Hematopoietic multipotent progenitor cell treated with erythropoietin and hydrocortisone succinate and interleukin-3 and kit ligand, for 17 days (in vitro differentiated cells): Measurements from ENCODE around the gene CTRB2.

Experiments used
- DNase-seq: peaks from one replicate; pipeline ENCODE4 v3.0.0-alpha.2; 2015; ENCODE audit warnings: low spot score

CTRB2 gene

DNA sequence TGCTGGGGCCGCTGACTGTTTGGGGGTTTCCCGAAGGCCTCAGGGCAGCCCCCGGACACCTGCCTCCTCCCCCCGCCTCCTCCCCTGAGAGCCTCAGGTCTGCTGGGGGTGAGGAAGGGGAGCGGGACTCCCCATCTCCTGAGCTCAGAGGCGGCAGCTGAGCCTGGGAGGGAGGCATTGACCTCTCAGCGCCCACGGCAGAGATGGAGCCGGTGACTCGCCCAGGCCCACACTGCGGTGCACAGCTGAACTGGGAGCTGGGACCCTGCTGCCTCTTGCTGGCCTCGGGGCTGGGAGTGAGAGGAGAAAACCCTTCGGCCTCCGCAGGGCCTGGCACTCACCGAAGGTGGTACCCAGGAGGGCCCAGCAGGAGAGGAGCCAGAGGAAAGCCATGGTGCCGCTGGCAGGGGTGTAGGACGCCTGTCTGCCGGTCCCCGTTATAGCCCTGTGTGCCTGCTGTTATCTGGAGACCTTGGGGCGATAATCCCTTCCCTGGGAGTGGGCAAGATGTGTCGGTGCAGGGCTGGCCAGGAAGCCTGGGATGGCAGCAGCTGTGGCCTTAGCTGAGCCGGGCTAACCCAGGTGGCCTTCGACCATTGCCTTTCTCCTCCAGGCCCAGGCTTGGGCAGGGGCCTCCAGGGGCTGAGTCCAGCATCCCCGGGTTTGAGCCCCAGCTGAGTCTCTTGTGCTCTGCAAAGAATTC lies at the start of gene CTRB2:
Gene CTRB2 (minus strand): TSS at position 413 of the 703 bp plus-strand sequence. CDS start 20 bp downstream, at position 393.
- no peak for DNase-seq

DNA sequence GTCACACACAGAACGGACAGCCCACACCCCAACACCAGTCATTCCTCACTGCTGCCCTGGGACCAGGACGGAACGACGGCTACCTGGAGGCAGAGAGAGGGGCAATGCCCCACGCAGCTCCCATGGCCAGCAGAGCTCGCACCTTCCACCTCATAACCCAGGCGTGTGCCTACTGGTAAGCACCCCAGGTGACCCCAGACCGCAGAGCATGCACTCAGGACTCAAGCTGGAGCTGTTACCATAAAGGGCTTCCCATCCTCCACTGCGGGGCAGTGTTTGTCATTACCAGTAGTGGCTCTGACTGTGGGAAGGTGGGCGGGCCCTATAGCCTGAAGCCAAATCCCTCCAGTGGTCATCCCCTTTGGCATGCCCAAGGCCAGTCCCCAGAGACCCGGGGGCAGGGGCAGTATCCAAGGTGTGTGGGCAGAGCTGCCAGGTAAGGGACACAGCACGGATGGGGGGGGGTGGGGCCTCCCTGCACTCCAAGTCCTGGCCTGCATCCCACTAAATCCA lies 49.2 kb upstream of the CTRB2 start:
- DNase-seq: no peak

DNA sequence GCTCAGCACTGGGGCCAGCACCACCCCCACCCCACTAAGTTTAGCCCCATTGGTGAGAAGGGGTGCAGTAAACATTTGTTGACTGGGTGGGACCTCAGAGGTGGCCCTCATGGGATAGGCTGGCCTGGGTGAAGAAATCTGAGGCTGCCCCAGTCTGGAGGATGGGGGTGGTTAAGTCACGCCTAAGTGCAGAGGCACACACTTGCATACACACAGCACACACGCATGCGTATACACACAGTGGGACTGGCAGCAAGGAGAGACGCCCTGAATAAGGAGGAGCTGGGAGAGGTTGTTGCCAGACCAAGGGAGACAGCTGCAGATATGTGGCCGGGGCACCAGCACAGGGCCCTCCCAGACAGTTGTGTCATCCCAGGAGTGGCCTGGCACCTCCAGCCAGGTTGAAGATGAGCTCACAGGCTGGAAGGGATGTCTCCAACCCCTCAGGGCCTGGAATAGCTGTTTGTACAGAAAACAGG lies 47.4 kb upstream of the CTRB2 start:
- no peak for DNase-seq

DNA sequence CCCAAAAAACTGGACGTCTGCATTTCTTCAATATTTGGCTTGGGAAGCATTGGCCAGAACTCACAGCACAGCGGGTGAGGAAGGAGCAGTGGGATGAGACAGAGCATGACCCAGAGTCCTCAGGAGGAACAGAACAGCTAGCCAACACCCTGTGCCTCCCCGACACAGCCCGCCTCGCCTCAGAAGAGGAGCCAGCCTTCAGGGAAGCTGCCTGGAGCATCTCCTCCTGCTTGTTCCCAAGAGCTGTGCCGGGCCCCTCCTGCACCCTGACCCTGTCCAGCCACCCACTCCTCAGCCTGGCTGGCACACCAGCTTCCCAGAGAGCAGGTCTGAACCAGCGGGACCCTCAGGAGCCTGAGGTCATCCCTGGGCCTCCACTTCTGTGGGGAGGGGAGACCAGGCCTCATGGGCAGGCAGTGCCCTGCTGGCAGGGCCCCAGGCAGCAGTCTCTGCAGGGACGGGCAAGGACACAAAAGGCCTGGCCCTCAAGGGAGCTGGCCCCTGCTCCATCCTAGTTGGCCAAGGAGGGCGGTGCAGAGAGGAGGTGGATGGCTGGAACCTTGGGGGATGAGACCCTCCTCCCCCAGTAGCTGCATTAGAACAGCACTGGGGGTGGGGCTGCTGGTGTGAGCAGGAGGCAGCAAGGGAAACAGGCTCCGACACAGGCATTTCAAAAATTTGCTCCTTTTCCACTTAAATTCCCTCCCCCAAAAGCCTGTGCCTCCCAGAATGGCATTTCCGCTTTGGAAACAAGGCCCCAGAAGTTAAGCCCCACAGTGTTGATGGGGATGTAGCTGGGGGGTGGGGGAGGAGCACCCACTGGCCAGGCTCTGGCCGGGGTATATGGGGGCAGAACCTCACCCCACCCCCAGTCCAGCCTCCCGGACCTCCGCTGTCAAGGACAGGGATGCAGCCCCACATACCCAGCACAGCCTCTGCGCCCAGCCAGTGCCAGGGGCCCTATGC lies 46.3 kb upstream of the CTRB2 start:
- DNase-seq: no peak

DNA sequence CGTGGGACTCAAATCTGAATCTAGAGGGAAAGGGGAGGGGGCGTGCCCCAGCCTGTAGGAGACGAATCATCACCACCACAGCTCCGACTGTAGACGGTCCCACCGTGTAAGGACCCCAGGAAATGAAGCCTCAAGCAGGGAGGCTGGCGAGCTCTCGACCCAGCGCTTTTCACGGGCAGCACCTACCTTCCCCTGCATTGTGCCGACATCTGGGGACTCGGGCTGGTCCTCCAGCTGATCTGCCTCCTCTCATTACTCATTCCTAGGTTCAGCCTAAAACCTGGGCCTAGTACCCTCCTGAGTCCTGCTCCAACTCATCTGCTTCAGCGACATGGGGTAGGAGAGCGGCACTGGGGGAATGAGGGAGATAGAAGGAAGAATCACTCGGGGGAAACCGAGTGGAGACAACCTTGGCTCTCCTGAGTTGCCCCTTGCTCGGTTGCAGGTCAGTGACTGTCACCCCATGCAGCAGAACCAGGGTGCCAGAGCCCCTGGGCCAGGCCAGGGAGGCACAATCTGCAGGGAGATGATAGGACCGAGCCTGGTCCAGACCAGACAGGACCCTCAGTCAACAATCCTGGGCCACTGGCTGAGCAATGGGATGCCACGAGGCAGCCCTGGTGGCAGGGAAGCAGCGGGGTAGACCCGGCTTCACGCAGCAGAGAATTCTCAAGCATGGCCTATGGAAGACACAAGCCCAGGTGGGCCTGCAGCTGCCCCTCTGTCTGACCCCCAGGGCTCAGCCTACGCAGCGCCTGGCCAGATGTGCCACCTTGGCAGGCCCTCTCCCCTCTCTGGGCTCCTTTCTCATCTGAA lies 45.3 kb upstream of the CTRB2 start:
- DNase-seq: no peak

DNA sequence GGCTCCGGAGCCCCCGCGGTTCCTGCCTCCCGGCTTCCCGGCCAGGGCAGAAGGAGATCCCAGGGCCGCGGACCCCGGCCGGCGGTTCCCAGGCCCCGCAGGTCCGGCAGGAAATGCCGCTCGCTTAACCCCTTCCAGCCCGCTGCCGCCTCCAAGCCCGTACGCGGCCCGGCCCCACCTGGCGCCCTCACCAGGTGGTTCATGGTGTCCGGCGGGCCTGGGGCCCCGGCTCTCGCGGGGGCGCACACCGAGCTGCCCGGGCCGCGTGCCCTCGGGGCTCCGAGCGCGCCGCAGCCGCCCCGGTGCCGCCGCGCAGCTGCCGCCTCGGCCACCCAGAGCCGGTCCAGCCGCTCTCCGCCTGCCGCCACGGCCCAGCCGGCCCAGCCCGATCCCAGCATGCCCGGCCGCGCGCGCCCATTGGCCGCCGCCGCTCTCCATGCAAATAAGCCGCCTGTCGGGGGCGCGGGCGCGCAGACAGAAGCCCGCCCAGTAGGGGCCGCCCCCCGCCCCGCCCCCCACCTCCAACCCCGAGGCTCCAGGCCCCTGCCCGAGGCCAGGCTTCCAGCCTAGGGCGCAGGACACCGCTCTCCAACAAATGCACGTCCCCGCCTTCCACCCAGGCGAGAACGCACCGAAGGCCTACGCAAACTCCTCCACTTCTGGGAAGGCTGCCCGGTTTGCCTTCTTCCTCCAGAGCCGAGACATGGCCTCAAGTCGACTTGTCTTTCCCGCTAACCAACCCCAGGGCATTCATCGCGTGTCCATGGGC lies 44.5 kb upstream of the CTRB2 start, which contains the start of gene BCAR1:
Gene BCAR1 (minus strand): TSS at position 345 of the 769 bp plus-strand sequence. CDS start 142 bp downstream, at position 203.
- no peak for DNase-seq

DNA sequence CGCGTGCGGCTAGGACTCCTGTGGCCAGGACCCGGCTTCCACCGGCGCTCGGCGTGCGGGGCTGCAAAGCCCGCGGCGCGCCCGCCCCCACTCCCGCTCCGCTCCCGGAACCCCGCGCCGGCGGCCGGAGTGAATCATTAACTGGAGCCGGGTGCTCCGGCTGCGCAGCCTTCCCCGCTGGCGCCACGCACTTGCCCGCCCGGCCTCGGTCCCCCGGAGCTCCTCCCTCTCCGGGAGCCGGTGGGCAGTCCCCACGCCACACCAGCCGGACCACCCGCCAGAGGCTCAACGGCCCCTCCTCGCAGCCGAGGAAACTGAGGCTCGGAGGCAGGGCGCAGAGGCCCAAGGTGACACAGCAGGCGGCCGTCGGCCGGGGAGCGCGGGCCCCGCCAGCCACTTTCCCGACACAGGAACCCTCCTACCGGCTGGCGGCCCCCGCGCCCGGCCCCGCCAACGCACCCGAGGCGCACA lies 43.9 kb upstream of the CTRB2 start:
- no peak for DNase-seq

DNA sequence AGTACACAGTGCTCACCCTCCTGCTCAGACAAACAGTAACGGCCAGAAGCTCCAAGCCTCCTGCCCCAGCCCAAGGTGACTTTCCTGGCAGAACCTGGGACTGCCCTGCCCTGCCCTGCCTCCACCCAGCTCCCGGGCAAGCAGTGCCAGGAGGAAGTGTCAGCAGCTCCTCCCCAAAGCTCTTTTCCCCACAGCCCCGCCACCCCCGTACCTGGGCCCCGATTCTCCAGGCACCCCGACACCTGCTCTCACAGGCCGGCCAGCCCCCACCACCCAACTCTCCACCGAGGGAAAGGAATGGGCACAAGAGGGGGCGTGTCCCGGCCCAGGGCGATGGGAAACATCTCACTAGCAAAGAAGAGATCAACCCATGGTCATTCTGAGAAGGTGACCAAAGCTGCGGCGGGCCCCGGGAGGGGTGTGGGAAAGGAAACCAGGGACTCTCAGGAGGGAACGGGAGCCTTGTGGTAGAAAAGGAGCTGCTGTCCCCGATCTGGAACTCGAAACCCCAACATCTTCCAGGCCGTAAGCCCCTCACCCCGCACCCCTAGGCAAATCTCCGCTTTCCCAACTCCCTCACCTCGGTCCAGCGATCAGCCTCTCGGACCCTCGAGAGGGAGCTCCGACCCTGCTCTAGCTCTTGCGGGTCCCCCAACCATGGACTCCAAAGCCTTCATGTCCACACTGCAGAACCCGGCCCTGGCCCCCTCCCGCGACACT lies 43.3 kb upstream of the CTRB2 start:
- no peak for DNase-seq

DNA sequence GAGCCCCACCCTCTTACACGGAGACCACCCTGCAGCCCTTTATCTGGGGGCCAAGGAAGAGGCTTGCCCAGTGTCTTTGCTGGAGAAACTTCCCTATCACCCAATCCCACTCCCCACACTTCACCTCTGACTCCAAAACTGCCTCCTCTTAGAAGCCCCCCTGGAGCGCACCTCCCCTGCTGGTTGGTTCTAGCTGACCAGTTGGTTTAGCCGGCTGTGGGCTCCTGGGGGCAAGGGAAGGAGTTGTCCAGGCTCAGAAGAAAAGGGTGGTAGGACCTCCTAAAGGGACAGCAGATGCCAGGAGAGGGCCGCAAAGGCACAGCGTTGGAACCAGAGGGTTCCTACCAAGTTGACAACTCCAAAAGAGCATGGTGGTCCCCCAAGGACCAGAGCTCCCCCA lies 42.5 kb upstream of the CTRB2 start:
- DNase-seq: no peak

DNA sequence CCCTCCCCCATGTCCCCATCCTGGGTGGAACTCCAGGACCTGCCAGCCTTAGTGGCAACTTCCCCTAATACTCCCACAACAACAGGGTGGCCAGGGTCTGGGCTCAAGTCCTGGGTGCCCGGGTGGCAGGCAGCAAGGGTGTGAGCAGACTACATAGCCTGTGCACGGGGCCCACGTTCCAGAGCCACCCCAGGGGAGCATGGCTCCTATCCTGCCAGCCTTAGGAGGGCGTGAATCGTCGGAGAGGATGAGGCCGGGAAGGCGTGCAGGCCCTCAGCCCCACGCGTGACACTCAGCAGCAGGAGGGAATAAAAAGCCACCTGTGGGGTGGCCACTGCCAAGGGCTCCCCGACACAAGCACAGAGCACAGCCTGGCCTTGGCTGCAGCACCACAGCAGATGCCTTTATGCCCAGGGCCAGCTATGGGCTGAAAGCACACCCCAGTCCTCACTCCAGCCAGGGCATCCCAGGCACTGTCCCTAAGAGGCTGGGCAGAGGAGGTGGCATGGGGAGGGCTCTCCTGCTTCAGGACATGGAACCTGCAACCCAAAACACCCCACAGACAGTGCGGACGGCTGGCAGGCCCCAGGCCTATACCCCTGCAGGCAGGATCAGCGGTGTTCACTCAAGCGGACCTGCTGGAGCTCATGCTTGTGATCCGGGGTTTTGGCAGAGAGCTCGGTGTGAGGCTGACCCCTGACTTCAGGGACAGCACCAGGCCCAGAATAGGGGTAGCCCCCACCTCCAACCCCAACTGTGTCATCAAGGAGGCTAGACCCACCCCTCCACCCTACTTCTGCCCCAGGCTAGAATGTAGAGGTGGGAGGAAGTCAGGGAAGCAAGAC lies 41.8 kb upstream of the CTRB2 start:
- no peak for DNase-seq

DNA sequence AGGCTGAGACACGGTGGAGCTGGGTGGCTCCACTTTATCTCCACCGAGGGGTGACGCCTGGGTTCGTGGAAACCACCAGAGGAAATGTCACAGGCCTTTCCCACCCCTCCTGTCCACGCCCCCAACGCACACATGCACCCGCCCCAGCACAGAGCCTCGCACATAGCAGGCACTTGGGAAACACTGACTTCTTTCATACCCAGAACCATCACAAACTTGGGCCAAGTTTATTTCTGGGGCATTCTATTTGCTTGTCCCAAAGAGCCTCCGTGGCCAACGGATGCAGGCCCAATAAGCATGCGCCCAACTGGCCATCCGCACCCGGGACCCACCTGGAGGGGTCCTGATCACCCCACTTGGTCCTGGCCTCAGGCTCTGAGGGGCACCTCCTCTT lies 41.2 kb upstream of the CTRB2 start:
- no peak for DNase-seq

DNA sequence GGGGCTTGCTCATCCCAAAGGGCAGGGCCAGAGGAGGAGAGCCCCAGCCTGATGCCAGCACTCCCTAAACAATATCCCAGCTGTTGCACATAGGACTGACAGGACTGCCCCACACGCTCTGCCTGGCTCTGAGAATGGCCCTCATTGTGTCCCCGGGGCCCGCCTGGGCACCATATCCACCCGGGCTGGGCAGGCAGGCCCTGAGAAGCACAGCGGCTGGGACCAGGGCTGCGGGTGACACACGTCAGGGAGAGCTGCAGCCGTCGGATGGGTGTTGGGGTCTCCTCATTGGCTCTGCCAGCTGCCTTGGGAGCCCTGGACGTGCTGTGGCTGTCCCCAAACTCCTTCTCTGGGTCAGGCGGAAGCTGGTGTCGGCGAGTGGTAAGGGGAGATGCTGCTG lies 40.3 kb upstream of the CTRB2 start:
- no peak for DNase-seq

DNA sequence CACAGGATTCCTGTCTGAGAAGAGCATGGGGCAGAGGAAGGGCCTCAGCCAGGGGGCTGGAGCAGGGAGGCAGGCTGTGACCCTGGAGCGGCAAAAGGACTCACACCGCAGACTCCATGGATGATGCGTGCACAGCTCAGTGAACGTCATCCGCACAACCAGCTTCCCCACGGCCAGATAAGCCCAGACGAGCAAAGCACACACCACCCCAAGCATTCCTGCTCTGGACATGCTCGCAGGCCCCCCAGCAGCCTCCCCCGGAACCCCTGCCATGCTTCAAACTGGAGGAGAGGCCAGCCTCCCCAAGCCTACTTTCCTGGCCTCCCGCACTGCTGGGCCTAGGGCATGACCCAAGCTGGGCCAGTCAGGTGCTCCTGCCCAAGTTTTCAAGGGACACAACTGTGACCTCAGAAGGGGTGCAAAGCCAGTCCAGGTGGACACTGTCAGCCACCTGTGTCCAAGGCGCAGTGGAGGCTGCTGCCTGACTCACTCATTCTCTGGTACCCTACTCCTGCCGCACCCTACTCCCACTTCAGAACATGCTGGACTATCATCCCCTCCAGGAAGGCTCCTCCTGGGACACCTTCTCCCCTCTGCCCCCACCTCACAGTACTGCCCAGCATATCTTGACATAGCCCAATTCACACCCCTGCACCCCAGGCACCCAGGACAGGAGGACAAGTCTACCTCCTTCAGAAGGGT lies 39.7 kb upstream of the CTRB2 start:
- no peak for DNase-seq

DNA sequence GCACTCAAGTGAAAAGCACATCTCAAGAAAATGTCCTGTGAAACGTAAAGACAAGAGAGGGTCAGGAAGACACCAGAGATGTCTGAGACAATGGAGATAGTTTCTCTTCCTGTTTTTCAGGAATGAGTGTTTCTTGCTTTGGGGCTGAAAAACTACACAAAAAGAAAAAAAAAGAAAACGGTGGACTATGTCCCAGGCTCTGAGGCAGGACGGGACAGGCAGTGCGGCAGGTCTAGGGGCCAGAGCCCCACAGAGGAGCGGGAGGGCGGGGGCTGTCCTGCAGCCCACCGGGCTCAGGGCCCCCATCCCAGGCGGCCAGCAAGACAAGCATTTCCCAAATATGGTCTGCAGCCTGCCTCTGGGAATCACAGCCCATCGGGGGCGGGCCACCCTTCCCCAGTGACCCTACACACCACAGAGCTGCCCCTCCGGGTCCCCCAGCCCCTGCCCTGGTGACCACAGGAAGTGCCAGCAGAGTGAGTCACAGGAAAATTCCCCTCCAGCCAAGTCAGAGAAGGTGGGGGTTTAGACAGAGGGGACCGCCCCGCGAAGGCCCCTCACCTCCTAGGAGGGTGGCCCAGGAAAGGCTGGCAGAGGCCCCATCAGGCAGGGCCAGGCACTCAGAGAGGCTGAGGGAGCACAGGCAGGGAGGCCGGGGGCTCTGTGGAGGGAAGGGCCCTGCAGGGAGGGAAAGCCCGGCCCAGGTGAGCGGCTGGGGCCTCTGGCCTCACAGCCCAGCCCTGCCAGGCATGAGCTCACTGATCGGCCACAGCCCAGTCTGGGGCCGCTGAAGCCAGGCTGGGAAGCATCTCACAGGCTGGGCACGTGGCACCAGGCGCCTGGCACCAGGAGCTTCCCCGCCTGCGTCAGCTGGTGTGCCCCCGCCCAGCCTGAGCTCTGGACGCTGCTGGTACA lies 38.1 kb upstream of the CTRB2 start:
- no peak for DNase-seq

DNA sequence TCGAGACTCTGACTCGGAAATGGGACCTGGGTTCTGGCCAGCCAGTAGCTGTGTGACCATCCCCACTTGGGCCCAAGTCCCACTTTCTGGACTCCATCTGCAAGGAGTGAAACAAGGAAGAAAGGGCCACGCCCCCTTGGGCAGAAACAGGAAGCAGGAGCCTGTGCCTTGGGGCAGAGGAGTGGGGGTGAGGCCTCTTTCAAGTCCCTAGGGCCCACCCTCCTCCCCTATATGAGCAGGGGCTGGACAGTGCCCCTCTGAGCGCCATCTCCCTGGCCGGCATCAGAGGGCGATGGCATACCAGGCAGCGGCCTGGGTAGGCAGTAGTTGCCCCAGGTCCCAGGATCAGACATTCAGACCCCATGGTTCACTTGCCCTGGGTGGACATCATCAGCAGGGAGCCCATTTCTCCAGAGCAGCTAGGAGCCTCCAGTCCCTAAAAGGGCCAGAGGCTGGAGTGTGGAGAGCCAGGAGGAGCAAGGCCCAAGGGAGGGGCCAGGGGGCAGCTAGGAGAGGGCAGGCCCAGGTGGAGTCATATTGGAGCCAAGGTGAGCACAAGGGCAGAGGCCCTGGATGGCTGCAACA lies 37.4 kb upstream of the CTRB2 start:
- no peak for DNase-seq

DNA sequence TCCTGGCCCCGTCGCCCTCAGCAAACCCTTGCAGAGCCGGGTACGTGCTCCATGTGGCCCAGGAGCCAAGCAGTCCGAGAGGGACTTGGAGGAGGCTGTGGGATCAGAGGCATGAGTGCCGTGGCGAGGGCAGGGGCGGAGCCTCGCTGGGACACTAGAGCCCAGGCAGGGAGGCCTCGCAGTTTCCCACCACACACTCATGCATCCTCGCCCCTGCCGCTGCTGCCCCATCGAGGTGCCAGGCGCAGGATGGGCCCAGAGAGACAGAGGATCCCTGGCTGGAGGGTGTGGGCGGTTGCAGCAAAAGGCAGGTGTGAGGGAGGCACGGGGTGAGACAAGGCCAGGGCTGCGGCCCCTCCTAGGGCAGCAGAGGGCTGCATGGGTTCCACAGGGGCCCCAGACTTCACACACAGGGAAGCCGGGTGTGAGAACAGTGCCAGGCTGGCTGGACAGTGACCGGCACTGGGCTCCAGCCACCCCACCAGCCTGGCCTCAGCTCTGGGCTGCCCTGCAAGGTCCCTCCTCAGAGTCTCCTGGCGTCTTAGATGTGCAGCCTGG lies 36.8 kb upstream of the CTRB2 start:
- no peak for DNase-seq
